Astrocyte (in vitro differentiated cells and primary cell): ENCODE data around the gene POLR1C.

Source experiments
- CTCF ChIP-seq: IDR thresholded peaks from 2 replicates; pipeline ENCODE4 v1.5.1; 2011; ENCODE audit warnings: low read depth, mild to moderate bottlenecking, inconsistent platforms, low read length, moderate library complexity; ENCODE audit not compliant: insufficient read depth
- EZH2 ChIP-seq: IDR thresholded peaks from 2 replicates; pipeline ENCODE4 v1.6.1; 2012; ENCODE audit warnings: mild to moderate bottlenecking, low read length, inconsistent platforms; ENCODE audit not compliant: insufficient read depth

- TF ChIP-seq CTCF (no peak), EZH2 (no peak)
Observed at GRCh38 chr6:43520097-43520496, 3.2 kb downstream of the POLR1C start.
